BLaER1 (cell line): ENCODE data around the gene MYL3.
A peak's percentile ranks its signal among the peaks of the same experiment; 100 is the strongest.

ENCODE experiments used
- H3K27ac ChIP-seq: shearing (Covaris generic); formaldehyde crosslinking; 2 replicates; pipeline ENCODE4 v1.8.1; 2022
- H3K27me3 ChIP-seq: shearing (Covaris generic); formaldehyde crosslinking; 2 replicates; pipeline ENCODE4 v1.8.1; 2022
- H3K36me3 ChIP-seq: shearing (Covaris generic); formaldehyde crosslinking; 2 replicates; pipeline ENCODE4 v1.8.1; 2022
- H3K4me1 ChIP-seq: shearing (Covaris generic); formaldehyde crosslinking; 2 replicates; pipeline ENCODE4 v1.8.1; 2022
- H3K4me2 ChIP-seq: shearing (Covaris generic); formaldehyde crosslinking; 2 replicates; pipeline ENCODE4 v1.8.1; 2022
- H3K4me3 ChIP-seq: shearing (Covaris generic); formaldehyde crosslinking; 2 replicates; pipeline ENCODE4 v1.8.1; 2022
- H3K9ac ChIP-seq: shearing (Covaris generic); formaldehyde crosslinking; 2 replicates; pipeline ENCODE4 v1.8.1; 2022
- H3K9me3 ChIP-seq: shearing (Covaris generic); formaldehyde crosslinking; 2 replicates; pipeline ENCODE4 v1.8.1; 2022
- H4K20me1 ChIP-seq: shearing (Covaris generic); formaldehyde crosslinking; 2 replicates; pipeline ENCODE4 v1.8.1; 2022
- Cebpa-rat ChIP-seq: shearing (Covaris generic); IDR thresholded peaks from 2 replicates; pipeline ENCODE4 v1.8.1; 2022

The MYL3 gene

DNA sequence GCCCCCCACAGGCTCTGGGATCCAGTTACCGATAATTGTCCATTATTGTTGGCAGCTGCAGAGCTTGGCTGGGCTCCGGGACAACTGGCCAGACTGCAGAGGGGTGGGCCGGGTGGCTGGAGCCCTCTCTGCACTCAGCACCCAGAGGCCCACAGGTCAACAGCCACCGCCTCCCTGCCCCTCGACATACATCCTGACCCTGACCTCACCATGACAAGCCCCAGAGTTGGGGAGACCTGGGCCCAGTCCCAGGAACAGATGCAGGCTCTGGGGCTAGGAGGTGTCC, 36.7 kb upstream of the MYL3 start:
- H3K4me3 ChIP-seq, result no peak overlapping the region
- peaks cover 29% of the 10 kb centered on the region for H3K4me1 ChIP-seq
- H3K27me3 ChIP-seq, result peaks cover 23% of the 10 kb centered on the region
- H3K27ac ChIP-seq, result no peak overlapping the region
- H3K9ac ChIP-seq, result no peak overlapping the region
- no peak overlapping the region for H3K4me2 ChIP-seq
- TF ChIP-seq Cebpa-rat, result no peak
- no peaks in the 10 kb centered on the region for H3K9me3 ChIP-seq
- no peaks in the 10 kb centered on the region for H4K20me1 ChIP-seq
- H3K36me3 ChIP-seq, result no peaks in the 10 kb centered on the region

DNA sequence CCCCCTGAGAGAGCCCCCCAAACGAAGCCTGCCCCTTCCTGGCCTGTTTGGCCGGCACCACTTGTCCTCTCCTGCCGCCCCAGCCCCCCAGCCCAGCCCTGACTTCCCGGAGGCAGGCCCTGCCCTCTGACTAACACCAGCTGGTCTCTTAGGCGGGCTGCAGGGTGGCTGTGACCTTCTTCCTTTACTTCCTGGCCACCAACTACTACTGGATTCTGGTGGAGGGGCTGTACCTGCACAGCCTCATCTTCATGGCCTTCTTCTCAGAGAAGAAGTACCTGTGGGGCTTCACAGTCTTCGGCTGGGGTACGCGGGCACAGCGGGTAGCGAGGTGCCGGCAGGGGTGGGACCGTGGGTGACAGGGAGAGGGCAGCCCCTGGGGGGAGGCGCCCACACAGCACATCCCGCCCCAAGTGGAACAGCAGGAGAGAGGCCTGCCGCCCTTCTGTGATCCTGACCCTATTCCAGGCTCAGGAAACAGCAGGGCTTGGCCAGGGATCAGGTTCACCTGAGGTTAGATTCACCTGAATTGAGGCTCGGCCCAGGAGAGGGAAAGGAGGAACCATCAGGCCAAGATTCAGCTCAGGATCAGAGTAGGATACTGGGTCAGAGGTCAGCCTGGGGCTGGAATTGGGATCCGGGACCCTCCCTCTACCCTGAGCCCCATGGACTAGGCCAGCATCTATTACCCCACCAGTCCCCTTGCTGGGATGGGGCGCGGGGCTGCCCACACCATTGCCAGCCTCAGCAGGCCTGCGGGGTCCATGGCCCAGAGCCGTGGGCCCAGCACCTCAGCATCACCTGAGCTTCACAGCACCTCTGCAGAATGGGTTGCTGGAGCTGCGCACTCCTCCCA, 36.1 kb upstream of the MYL3 start:
- no peak for TF ChIP-seq Cebpa-rat
- H3K36me3 ChIP-seq, result no peaks in the 10 kb centered on the region
- H4K20me1 ChIP-seq, result no peaks in the 10 kb centered on the region
- H3K4me2 ChIP-seq, result peak overlapping the region; percentile 84
- no peak overlapping the region for H3K4me3 ChIP-seq
- H3K4me1 ChIP-seq, result peaks cover 29% of the 10 kb centered on the region
- no peak overlapping the region for H3K9ac ChIP-seq
- H3K27ac ChIP-seq, result no peak overlapping the region
- peaks cover 23% of the 10 kb centered on the region for H3K27me3 ChIP-seq
- no peaks in the 10 kb centered on the region for H3K9me3 ChIP-seq

GRCh38 chr3:46898321-46899150, 35.3 kb upstream of the MYL3 start:
- no peak for TF ChIP-seq Cebpa-rat
- Histone ChIP-seq H4K20me1 (no peaks in the 10 kb centered on the region), H3K4me3 (peak overlapping the region; percentile 25; the same call in 1 of the 2 replicates), H3K27ac (no peak overlapping the region), H3K27me3 (peaks cover 23% of the 10 kb centered on the region), H3K36me3 (no peaks in the 10 kb centered on the region), H3K4me2 (peak overlapping the region; percentile 84), H3K9me3 (no peaks in the 10 kb centered on the region), H3K9ac (no peak overlapping the region), H3K4me1 (peaks cover 24% of the 10 kb centered on the region)

DNA sequence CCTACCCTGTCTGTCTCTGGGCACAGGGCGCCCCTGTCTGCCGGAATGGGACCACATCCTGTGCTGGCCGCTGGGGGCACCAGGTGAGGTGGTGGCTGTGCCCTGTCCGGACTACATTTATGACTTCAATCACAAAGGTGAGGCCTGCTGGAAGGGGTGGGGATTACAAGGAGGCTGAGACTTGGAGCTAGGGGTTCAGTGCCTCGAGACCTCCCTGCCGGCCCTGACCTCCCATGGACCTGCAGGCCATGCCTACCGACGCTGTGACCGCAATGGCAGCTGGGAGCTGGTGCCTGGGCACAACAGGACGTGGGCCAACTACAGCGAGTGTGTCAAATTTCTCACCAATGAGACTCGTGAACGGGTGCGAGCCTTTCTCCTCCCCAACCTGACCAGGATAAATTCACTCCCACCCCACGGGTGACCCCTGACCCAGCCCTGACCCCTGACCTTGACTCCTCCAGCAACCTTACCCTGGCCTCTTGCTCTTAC, 34.6 kb upstream of the MYL3 start:
- Histone ChIP-seq H3K4me2 (peak overlapping the region; percentile 84), H3K4me1 (peaks cover 24% of the 10 kb centered on the region), H4K20me1 (no peaks in the 10 kb centered on the region), H3K9ac (no peak overlapping the region), H3K9me3 (no peaks in the 10 kb centered on the region), H3K4me3 (0 out of 2 replicates have a peak overlapping the region, but pooled peaks have one; percentile 25), H3K27me3 (peaks cover 23% of the 10 kb centered on the region), H3K27ac (no peak overlapping the region), H3K36me3 (no peaks in the 10 kb centered on the region)
- TF ChIP-seq Cebpa-rat, result no peak

DNA sequence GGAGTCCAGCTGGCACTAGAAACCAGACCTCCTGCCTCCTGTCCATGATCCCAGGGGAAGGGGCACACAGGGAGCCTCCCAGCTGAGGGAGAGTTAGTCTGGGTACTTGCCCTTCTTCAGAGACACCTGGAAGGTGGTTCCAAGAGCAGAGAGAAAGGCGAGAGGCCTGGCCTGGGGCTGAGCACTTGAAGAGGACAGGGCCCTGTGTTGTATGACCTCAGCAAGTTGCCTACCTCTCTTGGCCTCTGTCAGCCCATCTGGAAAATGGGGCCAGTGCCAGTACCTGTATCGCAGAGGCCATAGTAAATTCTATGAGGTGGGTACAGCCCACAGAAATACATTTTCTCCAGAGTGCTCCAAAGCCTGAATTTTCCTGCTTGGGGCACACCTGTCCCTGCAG, 33.8 kb upstream of the MYL3 start:
- no peak for TF ChIP-seq Cebpa-rat
- peaks cover 31% of the 10 kb centered on the region for H3K4me1 ChIP-seq
- H4K20me1 ChIP-seq, result no peaks in the 10 kb centered on the region
- H3K9me3 ChIP-seq, result no peaks in the 10 kb centered on the region
- no peak overlapping the region for H3K9ac ChIP-seq
- H3K27me3 ChIP-seq, result peaks cover 23% of the 10 kb centered on the region
- H3K27ac ChIP-seq, result no peak overlapping the region
- no peak overlapping the region for H3K4me2 ChIP-seq
- no peak overlapping the region for H3K4me3 ChIP-seq
- no peaks in the 10 kb centered on the region for H3K36me3 ChIP-seq

- H3K9ac ChIP-seq, result no peak overlapping the region
- no peaks in the 10 kb centered on the region for H3K9me3 ChIP-seq
- H3K36me3 ChIP-seq, result no peaks in the 10 kb centered on the region
- H3K4me1 ChIP-seq, result peaks cover 37% of the 10 kb centered on the region
- no peak overlapping the region for H3K27ac ChIP-seq
- TF ChIP-seq Cebpa-rat, result no peak
- H3K4me3 ChIP-seq, result no peak overlapping the region
- no peaks in the 10 kb centered on the region for H4K20me1 ChIP-seq
- no peak overlapping the region for H3K4me2 ChIP-seq
- peaks cover 23% of the 10 kb centered on the region for H3K27me3 ChIP-seq
Measured at GRCh38 chr3:46896386-46896785, 33.1 kb upstream of the MYL3 start.

- no peak for TF ChIP-seq Cebpa-rat
- H3K27ac ChIP-seq, result no peak overlapping the region
- peaks cover 23% of the 10 kb centered on the region for H3K27me3 ChIP-seq
- H3K9me3 ChIP-seq, result no peaks in the 10 kb centered on the region
- no peak overlapping the region for H3K4me2 ChIP-seq
- no peak overlapping the region for H3K9ac ChIP-seq
- H3K36me3 ChIP-seq, result no peaks in the 10 kb centered on the region
- H3K4me3 ChIP-seq, result no peak overlapping the region
- no peaks in the 10 kb centered on the region for H4K20me1 ChIP-seq
- peaks cover 43% of the 10 kb centered on the region for H3K4me1 ChIP-seq
Measured at GRCh38 chr3:46895761-46896160, 32.5 kb upstream of the MYL3 start.

GRCh38 chr3:46895204-46895660, 32.0 kb upstream of the MYL3 start:
- Histone ChIP-seq H3K4me2 (no peak overlapping the region), H3K4me3 (no peak overlapping the region), H3K9ac (no peak overlapping the region), H3K27me3 (peaks cover 23% of the 10 kb centered on the region), H4K20me1 (no peaks in the 10 kb centered on the region), H3K36me3 (no peaks in the 10 kb centered on the region), H3K9me3 (no peaks in the 10 kb centered on the region), H3K27ac (no peak overlapping the region), H3K4me1 (peaks cover 49% of the 10 kb centered on the region)
- no peak for TF ChIP-seq Cebpa-rat

DNA sequence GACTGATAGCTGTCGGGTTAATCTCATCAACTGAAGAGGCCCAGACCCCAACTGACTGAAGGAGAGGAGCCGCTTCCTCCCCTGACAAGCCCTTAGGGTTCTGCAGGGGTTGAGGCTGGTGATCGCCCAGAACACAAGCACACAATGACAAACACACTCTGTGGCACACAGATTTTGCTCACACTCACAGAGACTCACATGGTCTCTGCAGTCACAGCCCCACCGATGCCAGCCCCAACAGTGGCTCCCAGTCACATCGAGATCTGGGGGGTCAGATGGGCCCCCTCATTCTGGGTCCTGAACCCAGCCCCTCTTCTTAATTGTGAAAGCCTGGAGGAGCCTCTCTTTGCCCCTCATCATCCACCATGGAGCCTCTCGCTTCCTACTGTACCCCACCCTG, 31.0 kb upstream of the MYL3 start:
- Histone ChIP-seq H3K27me3 (peaks cover 17% of the 10 kb centered on the region), H3K9ac (no peak overlapping the region), H3K4me2 (no peak overlapping the region), H3K4me3 (no peak overlapping the region), H3K27ac (no peak overlapping the region), H4K20me1 (no peaks in the 10 kb centered on the region), H3K9me3 (no peaks in the 10 kb centered on the region), H3K4me1 (peaks cover 58% of the 10 kb centered on the region), H3K36me3 (no peaks in the 10 kb centered on the region)
- TF ChIP-seq Cebpa-rat, result no peak

DNA sequence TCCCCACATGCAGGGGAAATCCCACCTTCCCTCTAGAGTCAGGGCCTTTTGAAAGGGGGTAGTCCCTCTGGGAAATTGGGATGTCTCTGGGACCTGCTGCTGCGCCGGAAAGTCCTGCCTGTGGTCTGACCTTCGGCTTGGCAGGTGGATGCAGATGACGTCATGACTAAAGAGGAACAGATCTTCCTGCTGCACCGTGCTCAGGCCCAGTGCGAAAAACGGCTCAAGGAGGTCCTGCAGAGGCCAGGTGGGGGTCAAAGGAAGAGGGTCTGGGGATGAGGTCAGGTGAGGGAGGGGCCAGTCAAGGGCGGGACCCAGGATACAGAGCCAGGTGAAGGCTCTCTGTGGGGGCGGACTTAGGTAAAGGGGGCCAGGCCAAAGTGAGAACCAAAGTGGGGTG, 30.5 kb upstream of the MYL3 start:
- Histone ChIP-seq H3K4me1 (peaks cover 60% of the 10 kb centered on the region), H3K4me2 (peak overlapping the region; percentile 96; the same call in 1 of the 2 replicates), H3K27ac (no peak overlapping the region), H3K36me3 (no peaks in the 10 kb centered on the region), H3K9me3 (no peaks in the 10 kb centered on the region), H3K4me3 (no peak overlapping the region), H4K20me1 (no peaks in the 10 kb centered on the region), H3K9ac (no peak overlapping the region), H3K27me3 (peaks cover 12% of the 10 kb centered on the region)
- no peak for TF ChIP-seq Cebpa-rat
